ENCODE data around the gene NRP1.

Gene NRP1

GRCh38 chr10:33127622-33128021 is 206.8 kb downstream of the NRP1 start:
- no peak for DNase-seq (ENCODE audit: low read depth, low spot score)
- H3K4me3 ChIP-seq (ENCODE audit: low read depth, low read length) = no peak overlapping the region
- in situ Hi-C loops (cut with HindIII; ENCODE audit: low sequenced_read_pairs) = no loop called here
- no peak for TF ChIP-seq CTCF (IDR thresholded peaks at IDR 0.05; ENCODE audit: low read depth, low read length)
